WTC11 (cell line): ENCODE measurements around the gene IPP. TPM values are rescaled to one million over a fixed set of nuclear protein-coding genes. Genes with fewer than 3 reads are reported as not detected.

Experiments
- ATAC-seq: fragments of 200-7000 bp; cut with Tn5 transposase; 2 replicates; pipeline ENCODE4 v1.10.0; 2021; ENCODE audit warnings: mild to moderate bottlenecking, moderate library complexity
- CTCF ChIA-PET: fragments of 300-600 bp; sonication (Branson Sonifier 250); formaldehyde crosslinking; loops from one replicate; lab custom pipeline; 2021; ENCODE audit warnings: antibody characterized with exemption; lab: Charles Lee
- POLR2A ChIA-PET: fragments of 350-600 bp; sonication (Branson Sonifier 250); formaldehyde crosslinking; loops from one replicate; lab custom pipeline; 2021; ENCODE audit warnings: antibody characterized with exemption; lab: Charles Lee
- DNase-seq: peaks from one replicate; pipeline ENCODE4 v3.0.0; 2021; ENCODE audit warnings: low spot score
- H3K27ac Mint-ChIP-seq: 2 replicates; pipeline ENCODE4 v1.8.0; 2021; ENCODE audit warnings: mixed read lengths
- H3K27me3 Mint-ChIP-seq: 2 replicates; pipeline ENCODE4 v1.8.0; 2021; ENCODE audit warnings: low read depth, mild to moderate bottlenecking, moderate library complexity, mixed read lengths
- H3K36me3 Mint-ChIP-seq: 2 replicates; pipeline ENCODE4 v1.8.0; 2021; ENCODE audit warnings: mixed read lengths
- H3K4me1 Mint-ChIP-seq: 2 replicates; pipeline ENCODE4 v1.8.0; 2022; ENCODE audit warnings: mixed read lengths
- H3K4me3 Mint-ChIP-seq: 2 replicates; pipeline ENCODE4 v1.8.0; 2021; ENCODE audit warnings: mild to moderate bottlenecking, moderate library complexity, mixed read lengths
- H3K9me3 Mint-ChIP-seq: 2 replicates; pipeline ENCODE4 v1.8.0; 2021; ENCODE audit warnings: mixed read lengths
- ARID4B ChIP-seq: sonication (generic); formaldehyde crosslinking; IDR thresholded peaks from 2 replicates; pipeline ENCODE4 v1.8.0; 2023; ENCODE audit warnings: missing genetic modification reagents, mild to moderate bottlenecking, borderline replicate concordance
- ATF1 ChIP-seq: sonication (generic); formaldehyde crosslinking; IDR thresholded peaks from 2 replicates; pipeline ENCODE4 v1.8.1; 2023; ENCODE audit warnings: mild to moderate bottlenecking, moderate library complexity, missing genetic modification reagents
- ATF2 ChIP-seq: sonication (generic); formaldehyde crosslinking; IDR thresholded peaks from 2 replicates; pipeline ENCODE4 v1.8.1; 2022; ENCODE audit warnings: low read depth, missing genetic modification reagents, borderline replicate concordance
- ATF6 ChIP-seq: sonication (generic); formaldehyde crosslinking; IDR thresholded peaks from 2 replicates; pipeline ENCODE4 v1.8.1; 2023; ENCODE audit warnings: mild to moderate bottlenecking, missing genetic modification reagents
- CREM ChIP-seq: sonication (generic); formaldehyde crosslinking; IDR thresholded peaks from 2 replicates; pipeline ENCODE4 v1.8.1; 2022; ENCODE audit warnings: mild to moderate bottlenecking, missing genetic modification reagents, moderate library complexity
- E2F4 ChIP-seq: sonication (generic); formaldehyde crosslinking; IDR thresholded peaks from 2 replicates; pipeline ENCODE4 v1.8.1; 2022; ENCODE audit warnings: low read depth, mild to moderate bottlenecking, moderate library complexity, missing genetic modification reagents, borderline replicate concordance
- IRF2 ChIP-seq: sonication (generic); formaldehyde crosslinking; IDR thresholded peaks from 2 replicates; pipeline ENCODE4 v1.8.0; 2022; ENCODE audit warnings: low read depth, missing genetic modification reagents, borderline replicate concordance
- JAZF1 ChIP-seq: fragments of 250-450 bp; sonication (Bioruptor Pico); IDR thresholded peaks from 2 replicates; pipeline ENCODE4 v1.9.0; 2021; ENCODE audit warnings: moderate library complexity, mild to moderate bottlenecking, inconsistent platforms
- KAT7 ChIP-seq: sonication (generic); formaldehyde crosslinking; IDR thresholded peaks from 2 replicates; pipeline ENCODE4 v1.8.1; 2023; ENCODE audit warnings: missing genetic modification reagents, mild to moderate bottlenecking, borderline replicate concordance
- MLX ChIP-seq: sonication (generic); formaldehyde crosslinking; IDR thresholded peaks from 2 replicates; pipeline ENCODE4 v1.8.1; 2023; ENCODE audit warnings: mild to moderate bottlenecking, missing genetic modification reagents, moderate library complexity
- NFE2L1 ChIP-seq: sonication (generic); formaldehyde crosslinking; IDR thresholded peaks from 2 replicates; pipeline ENCODE4 v1.8.1; 2023; ENCODE audit warnings: missing genetic modification reagents
- NR1H2 ChIP-seq: sonication (generic); formaldehyde crosslinking; IDR thresholded peaks from 2 replicates; pipeline ENCODE4 v1.9.0; 2021; ENCODE audit warnings: mild to moderate bottlenecking, moderate library complexity, missing genetic modification reagents
- NR3C1 ChIP-seq: sonication (generic); formaldehyde crosslinking; conservative IDR thresholded peaks from 2 replicates; pipeline ENCODE4 v1.8.1; 2023; ENCODE audit warnings: low read depth, mild to moderate bottlenecking, missing genetic modification reagents
- SP1 ChIP-seq: sonication (generic); formaldehyde crosslinking; conservative IDR thresholded peaks from 2 replicates; pipeline ENCODE4 v1.8.1; 2022; ENCODE audit warnings: missing genetic modification reagents
- ZNF121 ChIP-seq: sonication (generic); formaldehyde crosslinking; IDR thresholded peaks from 2 replicates; pipeline ENCODE4 v1.8.0; 2023; ENCODE audit warnings: missing genetic modification reagents
- ZNF219 ChIP-seq: sonication (generic); formaldehyde crosslinking; IDR thresholded peaks from 2 replicates; pipeline ENCODE4 v1.8.0; 2023; ENCODE audit warnings: missing genetic modification reagents, mild to moderate bottlenecking, borderline replicate concordance
- ZNF396 ChIP-seq: fragments of 250-450 bp; sonication (Bioruptor Pico); IDR thresholded peaks from 2 replicates; pipeline ENCODE4 v1.8.0; 2021; ENCODE audit warnings: mild to moderate bottlenecking, moderate library complexity, borderline replicate concordance
- ZNF425 ChIP-seq: fragments of 250-450 bp; sonication (Bioruptor Pico); conservative IDR thresholded peaks from 2 replicates; pipeline ENCODE4 v1.9.0; 2021; ENCODE audit warnings: mild to moderate bottlenecking
- ZNF671 ChIP-seq: fragments of 250-450 bp; sonication (Bioruptor Pico); IDR thresholded peaks from 2 replicates; pipeline ENCODE4 v1.8.0; 2021; ENCODE audit warnings: mild to moderate bottlenecking
- total RNA-seq: library from RNA; stranded (reverse); gene quantifications from 3 replicates; pipeline ENCODE4 v1.2.3, GENCODE V29; 2021

IPP gene
- total RNA-seq, 1 experiment from 2014 or later, result 6.3 TPM

GRCh38 chr1:45767035-45767434, 16.6 kb upstream of the IPP start (continued):
- TF ChIP-seq ZNF121 (CRISPR knock-in tag), result no peak
- no peak for TF ChIP-seq MLX (CRISPR knock-in tag)
- no peak for TF ChIP-seq NFE2L1
- TF ChIP-seq NR1H2 (CRISPR knock-in tag), result no peak
- TF ChIP-seq NR3C1 (CRISPR knock-in tag), result no peak
- no peak for TF ChIP-seq CREM (CRISPR knock-in tag)
- TF ChIP-seq ZNF396, result no peak
- no peak for TF ChIP-seq ZNF425 (CRISPR knock-in tag)

GRCh38 chr1:45765999-45766792, 15.7 kb upstream of the IPP start:
- TF ChIP-seq ZNF219 (CRISPR knock-in tag) (no peak), ATF1 (no peak), E2F4 (CRISPR knock-in tag) (no peak), ATF6 (no peak), IRF2 (CRISPR knock-in tag) (no peak), JAZF1 (CRISPR knock-in tag) (no peak), KAT7 (no peak), SP1 (no peak)
- Mint-ChIP-seq H3K36me3 (no peaks in the 10 kb centered on the region), H3K27me3 (no peaks in the 10 kb centered on the region), H3K9me3 (no peaks in the 10 kb centered on the region), H3K4me3 (no peak overlapping the region), H3K4me1 (peaks cover 6% of the 10 kb centered on the region), H3K27ac (no peak overlapping the region)
- no peak for DNase-seq
- POLR2A ChIA-PET, result interaction anchor here (0.7 kb wide), 1 partner anchor 438 kb away, joined by 4 read pairs; no protein-coding TSS in a partner anchor
- ATAC-seq, result no peak
- CTCF ChIA-PET, result interaction anchor here (0.7 kb wide), 1 partner anchor 225 kb away, joined by 4 read pairs; no protein-coding TSS in a partner anchor

- Mint-ChIP-seq H3K36me3 (no peaks in the 10 kb centered on the region), H3K4me3 (no peak overlapping the region), H3K9me3 (0 out of 2 replicates have a peak, but pooled peaks cover 3% of the 10 kb centered on the region), H3K27ac (no peak overlapping the region), H3K4me1 (no peaks in the 10 kb centered on the region), H3K27me3 (peaks cover 3% of the 10 kb centered on the region)
- POLR2A ChIA-PET, result no interaction called here
- no peak for ATAC-seq
- DNase-seq, result no peak
- CTCF ChIA-PET, result no interaction called here
- TF ChIP-seq ATF2 (CRISPR knock-in tag) (no peak), ZNF671 (CRISPR knock-in tag) (no peak), ARID4B (CRISPR knock-in tag) (no peak)
Measured at GRCh38 chr1:45762291-45762690, 11.8 kb upstream of the IPP start.
